HepG2 (cell line): ENCODE results near the gene SMIM20. TPM values are rescaled to one million over a fixed set of nuclear protein-coding genes. Genes with fewer than 3 reads are reported as not detected.

Source experiments
- FOXA1 ChIP-seq, 2 experiments: fragments of 450-650 bp in 1 of 2; sonication (generic) in 1 of 2; formaldehyde crosslinking in 1 of 2; IDR thresholded peaks; 2 replicates each; pipeline versions ENCODE4 v1.4.0 to v1.6.1; 2016 to 2020; ENCODE audit warnings: missing genetic modification reagents in 1 of 2
- MEIS2 ChIP-seq: sonication (generic); formaldehyde crosslinking; IDR thresholded peaks from 2 replicates; pipeline ENCODE4 v1.9.0; 2021; ENCODE audit warnings: mild to moderate bottlenecking, missing genetic modification reagents
- PAWR ChIP-seq: sonication (generic); formaldehyde crosslinking; IDR thresholded peaks from 2 replicates; pipeline ENCODE4 v1.4.0; 2020; ENCODE audit warnings: missing genetic modification reagents, mild to moderate bottlenecking, borderline replicate concordance
- TFDP2 ChIP-seq: sonication (generic); formaldehyde crosslinking; IDR thresholded peaks from 2 replicates; pipeline ENCODE4 v1.4.0; 2020; ENCODE audit warnings: missing genetic modification reagents
- ZBTB4 ChIP-seq: sonication (generic); formaldehyde crosslinking; IDR thresholded peaks from 2 replicates; pipeline ENCODE4 v1.4.0; 2020; ENCODE audit warnings: missing genetic modification reagents, mild to moderate bottlenecking, borderline replicate concordance
- ZNF281 ChIP-seq: sonication (generic); formaldehyde crosslinking; IDR thresholded peaks from 2 replicates; pipeline ENCODE4 v1.4.0; 2020; ENCODE audit warnings: missing genetic modification reagents, borderline replicate concordance
- ZNF282 ChIP-seq: fragments of 450-650 bp; IDR thresholded peaks from 2 replicates; pipeline ENCODE4 v1.6.1; 2018; ENCODE audit not compliant: partially characterized antibody
- ZNF709 ChIP-seq: sonication (generic); formaldehyde crosslinking; IDR thresholded peaks from 2 replicates; pipeline ENCODE4 v1.5.0; 2020; ENCODE audit warnings: mild to moderate bottlenecking, missing genetic modification reagents
- ZNF883 ChIP-seq: sonication (generic); formaldehyde crosslinking; IDR thresholded peaks from 2 replicates; pipeline ENCODE4 v1.5.1; 2020; ENCODE audit warnings: mild to moderate bottlenecking, missing genetic modification reagents; ENCODE audit errors: not compliant biosample characterization
- polyA plus RNA-seq, 8 experiments: library from polyadenylated mRNA; depleted of rRNA in 3 of 8; stranded (reverse) in 7 of 8; unstranded in 1 of 8; fragments of >200 nt; fragmentation: Illumina TruSeq in 4 of 8; extraction: Trizol in 4 of 8; gene quantifications; 2 replicates each; pipeline versions ENCODE4 v1.2.1 to v1.2.3, GENCODE V29; 2011 to 2016; ENCODE audit warnings: low read depth in 4 of 8, missing spikeins in 1 of 8, mixed read lengths in 1 of 8; ENCODE audit not compliant: insufficient read depth in 1 of 8
- total RNA-seq, 5 experiments: library from RNA; depleted of rRNA; stranded (reverse); fragments of >200 nt; fragmentation: Illumina TruSeq; extraction: Trizol; gene quantifications; 2 replicates each; pipeline ENCODE4 v1.2.3, GENCODE V29; 2016; ENCODE audit warnings: low read depth in 1 of 5

SMIM20 gene
- total and polyA plus RNA-seq, 2 of the 13 experiments (the other 11 are each of a cell fraction or from before 2014, with no cell fraction given): 26.3 to 30.2 TPM

- TF ChIP-seq ZNF281 (CRISPR knock-in tag): no peak
- TF ChIP-seq MEIS2 (CRISPR knock-in tag): no peak
- no peak for TF ChIP-seq ZNF709 (CRISPR knock-in tag)
- TF ChIP-seq ZNF282: no peak
- TF ChIP-seq ZBTB4 (CRISPR knock-in tag): no peak
- no peak for TF ChIP-seq FOXA1 (IDR thresholded peaks at IDR 0.05)
- no peak for TF ChIP-seq FOXA1 (CRISPR knock-in tag; IDR thresholded peaks at IDR 0.05)
- TF ChIP-seq PAWR (CRISPR knock-in tag): no peak
- TF ChIP-seq TFDP2 (CRISPR knock-in tag): no peak
- no peak for TF ChIP-seq ZNF883 (CRISPR knock-in tag)
- TF ChIP-seq, all 625 proteins: peak for 0
Observed at GRCh38 chr4:25872851-25873631, 41.0 kb upstream of the SMIM20 start (continued).
